NCI-H1436 treated with DMSO at 0.1 percent for 48 hours (cell line): ENCODE results near the gene ST3GAL4.

Source experiments
- DNase-seq: peaks from one replicate; lab custom pipeline; 2025; lab: John Stamatoyannopoulos, UW

The ST3GAL4 gene

DNA sequence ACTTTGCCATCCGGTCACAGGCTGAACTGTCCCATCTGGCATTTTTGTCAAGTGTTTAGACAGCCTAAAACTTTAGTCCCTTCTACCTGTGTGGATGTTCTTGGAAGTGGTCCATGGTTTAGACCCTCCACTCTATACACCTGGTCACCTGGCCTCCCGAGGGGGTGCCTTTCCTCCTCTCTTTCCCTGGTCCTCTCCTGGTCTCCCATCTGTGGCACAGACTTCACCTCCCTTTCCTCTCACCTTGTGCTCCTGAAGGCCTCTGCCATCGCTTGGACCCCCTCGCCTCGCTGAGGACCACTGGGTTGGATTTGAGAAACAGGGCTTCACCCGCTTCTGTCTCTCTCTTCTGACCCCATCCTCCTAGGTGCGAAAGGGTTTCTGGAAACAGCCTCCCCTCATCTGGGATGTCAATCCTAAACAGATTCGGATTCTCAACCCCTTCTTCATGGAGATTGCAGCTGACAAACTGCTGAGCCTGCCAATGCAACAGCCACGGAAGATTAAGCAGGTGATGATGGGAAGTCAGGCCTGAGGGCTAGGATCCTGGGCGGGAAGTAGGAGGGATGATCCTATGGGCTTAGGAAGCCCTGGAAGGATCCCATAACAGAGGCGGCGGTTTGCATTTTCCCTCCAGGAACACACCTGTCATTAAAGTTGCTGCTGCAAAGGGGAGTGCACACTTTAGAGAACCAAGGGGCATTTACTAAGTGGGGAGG is 53.6 kb downstream of the ST3GAL4 start:
- DNase-seq = no peak

DNA sequence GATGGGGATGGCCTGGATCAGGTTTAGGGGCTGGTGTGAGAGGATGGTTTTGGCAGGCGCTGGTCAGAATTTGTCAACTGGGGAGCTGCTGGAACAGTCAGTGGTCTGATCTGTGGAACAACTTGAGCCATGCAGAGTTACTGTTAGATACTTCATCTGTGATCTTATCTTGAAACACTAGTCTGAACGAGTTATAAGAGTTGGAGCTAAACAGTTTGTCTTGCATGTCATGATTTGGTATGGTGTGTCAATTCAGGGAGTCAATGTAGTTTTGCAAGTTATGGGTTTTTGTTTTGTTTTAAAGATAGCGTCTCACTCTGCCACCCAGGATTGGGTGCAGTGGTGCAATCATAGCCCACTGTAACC is 54.1 kb downstream of the ST3GAL4 start:
- DNase-seq = no peak

DNA sequence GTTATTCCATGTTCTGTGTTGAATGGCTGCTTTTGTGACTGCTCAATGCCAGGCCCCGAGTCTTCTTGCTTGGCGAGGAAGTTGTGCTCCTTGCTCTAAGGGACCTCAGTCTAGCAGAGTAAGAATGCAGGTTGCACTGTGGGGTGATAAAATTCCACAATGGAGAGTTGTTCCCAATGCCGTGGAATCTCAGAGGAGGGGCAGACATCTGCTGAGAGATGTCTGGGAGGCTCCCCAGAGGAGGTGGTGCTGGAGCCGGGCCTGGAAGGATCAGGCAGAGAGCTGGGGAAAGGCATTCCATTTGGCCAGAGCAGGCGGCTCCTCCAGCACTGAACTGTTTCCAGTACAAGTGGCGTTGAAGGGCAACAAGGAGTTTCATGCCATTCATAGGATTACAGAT is 55.2 kb downstream of the ST3GAL4 start:
- DNase-seq = no peak

DNA sequence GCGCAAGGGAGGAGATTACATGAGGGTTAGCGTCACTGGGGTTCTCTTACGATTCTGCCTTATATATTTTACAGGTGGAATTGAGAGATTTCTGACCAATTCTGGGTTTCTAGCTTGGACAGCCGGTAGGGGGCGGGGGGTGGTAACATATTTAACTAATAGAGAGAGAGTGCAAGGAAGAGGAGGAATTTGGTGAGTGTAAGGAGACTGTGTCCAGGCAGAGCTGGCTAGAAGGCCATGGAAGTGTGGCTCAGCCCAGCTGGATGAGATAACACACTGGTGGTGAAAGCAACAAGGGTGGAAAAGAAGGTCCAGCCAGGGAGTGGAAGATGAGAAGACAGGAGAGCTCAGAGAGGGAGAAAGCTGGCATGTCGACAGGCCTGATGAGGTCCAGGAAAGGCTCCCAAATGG is 56.5 kb downstream of the ST3GAL4 start:
- DNase-seq = no peak

DNA sequence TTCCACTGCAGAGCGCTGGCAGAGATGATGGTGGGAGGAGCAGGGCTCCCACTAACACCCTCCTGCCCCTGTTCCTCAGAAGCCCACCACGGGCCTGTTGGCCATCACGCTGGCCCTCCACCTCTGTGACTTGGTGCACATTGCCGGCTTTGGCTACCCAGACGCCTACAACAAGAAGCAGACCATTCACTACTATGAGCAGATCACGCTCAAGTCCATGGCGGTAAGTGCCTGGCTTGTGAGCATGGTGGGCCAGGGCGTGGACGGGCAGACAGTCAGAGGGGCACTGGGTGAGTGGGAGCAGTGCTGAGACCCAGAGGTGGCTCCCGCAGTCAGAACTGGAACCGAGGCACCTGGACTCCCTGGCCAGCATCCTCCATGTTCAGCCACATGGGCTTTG is 57.9 kb downstream of the ST3GAL4 start:
- DNase-seq = no peak

DNA sequence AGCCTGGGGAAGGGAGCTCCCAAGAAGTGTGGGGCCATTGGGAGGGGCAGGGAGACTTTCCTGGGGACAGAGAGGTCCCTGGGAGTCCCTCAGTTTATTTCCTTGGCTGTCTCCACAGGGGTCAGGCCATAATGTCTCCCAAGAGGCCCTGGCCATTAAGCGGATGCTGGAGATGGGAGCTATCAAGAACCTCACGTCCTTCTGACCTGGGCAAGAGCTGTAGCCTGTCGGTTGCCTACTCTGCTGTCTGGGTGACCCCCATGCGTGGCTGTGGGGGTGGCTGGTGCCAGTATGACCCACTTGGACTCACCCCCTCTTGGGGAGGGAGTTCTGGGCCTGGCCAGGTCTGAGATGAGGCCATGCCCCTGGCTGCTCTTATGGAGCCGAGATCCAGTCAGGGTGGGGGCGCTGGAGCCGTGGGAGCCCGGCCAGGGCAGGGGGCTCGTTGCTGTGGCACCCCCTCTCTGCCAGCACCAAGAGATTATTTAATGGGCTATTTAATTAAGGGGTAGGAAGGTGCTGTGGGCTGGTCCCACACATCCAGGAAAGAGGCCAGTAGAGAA is 58.4 kb downstream of the ST3GAL4 start:
- no peak for DNase-seq

DNA sequence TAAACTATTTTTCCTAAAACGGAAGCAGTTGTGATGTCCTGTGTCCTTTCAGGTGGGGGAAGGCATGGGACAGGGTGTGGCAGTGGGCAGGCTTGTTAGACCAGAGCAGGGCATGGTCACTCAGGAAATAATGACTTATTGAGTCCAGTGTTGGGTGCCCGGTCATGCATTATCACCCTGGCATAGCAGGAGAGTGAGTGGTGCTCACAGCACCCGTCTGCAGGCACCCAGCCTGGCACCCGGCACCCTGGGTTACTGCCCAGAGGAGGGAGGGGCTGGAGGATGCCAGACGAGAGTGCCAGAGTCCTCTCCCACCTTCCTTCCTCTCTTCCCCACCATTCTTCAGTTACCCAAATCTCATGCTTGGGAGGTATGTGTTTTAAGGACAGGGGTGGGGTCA is 59.1 kb downstream of the ST3GAL4 start:
- no peak for DNase-seq

DNA sequence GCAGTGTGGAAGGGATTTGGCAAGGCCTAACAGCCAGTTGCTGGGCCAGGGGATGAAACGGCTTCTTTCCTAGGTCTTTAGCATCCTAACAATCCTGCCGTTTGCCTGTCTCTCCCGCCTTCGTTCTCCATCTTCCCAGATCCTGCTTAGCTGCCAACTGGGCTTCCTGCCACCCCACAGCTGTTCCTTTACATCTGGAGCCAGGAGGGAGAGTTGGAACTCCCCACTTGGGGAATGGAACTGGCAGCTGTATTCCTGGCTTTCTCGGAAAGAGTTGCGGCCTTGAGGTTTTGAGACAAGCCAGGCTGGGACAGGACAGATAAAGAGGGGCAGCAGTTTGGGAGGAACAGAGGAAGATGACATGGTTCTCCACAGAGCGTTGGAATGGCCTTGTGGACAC is 59.6 kb downstream of the ST3GAL4 start:
- no peak for DNase-seq

DNA sequence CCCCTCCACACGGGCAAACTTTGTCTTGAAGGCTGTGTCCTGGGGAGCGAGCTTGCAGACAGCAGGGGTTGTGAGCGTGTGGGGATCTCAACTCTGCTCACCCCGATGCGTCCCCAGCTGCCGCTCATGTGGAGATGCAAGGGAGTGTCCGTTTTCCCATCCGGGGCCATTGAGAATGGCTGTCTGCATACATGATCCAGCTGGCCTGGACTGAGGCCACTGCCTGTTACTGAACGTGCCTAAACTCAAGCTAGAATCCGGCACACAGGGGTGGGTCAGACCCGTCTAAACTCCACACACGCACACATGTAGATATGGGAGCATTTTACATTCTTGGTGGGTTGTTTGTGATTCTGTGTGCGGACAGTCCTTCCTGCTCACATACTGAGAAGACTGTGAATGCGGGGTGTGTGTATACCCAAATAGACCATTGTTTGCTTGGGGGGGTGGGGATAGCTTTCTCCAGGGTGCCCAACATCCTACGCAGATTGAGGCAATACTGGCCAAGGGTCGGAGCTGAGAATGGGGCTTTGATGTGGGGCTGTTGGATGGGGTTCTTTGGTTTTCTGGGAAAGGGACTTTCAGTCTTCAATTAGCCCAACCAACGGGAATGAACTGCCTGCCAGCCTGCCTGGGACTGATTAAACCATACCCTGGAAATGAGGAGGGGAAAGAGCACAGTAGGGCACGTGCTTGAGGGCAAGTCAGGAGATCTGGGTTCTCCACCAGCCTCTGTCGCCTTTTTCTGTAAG is 60.4 kb downstream of the ST3GAL4 start:
- DNase-seq = no peak

DNA sequence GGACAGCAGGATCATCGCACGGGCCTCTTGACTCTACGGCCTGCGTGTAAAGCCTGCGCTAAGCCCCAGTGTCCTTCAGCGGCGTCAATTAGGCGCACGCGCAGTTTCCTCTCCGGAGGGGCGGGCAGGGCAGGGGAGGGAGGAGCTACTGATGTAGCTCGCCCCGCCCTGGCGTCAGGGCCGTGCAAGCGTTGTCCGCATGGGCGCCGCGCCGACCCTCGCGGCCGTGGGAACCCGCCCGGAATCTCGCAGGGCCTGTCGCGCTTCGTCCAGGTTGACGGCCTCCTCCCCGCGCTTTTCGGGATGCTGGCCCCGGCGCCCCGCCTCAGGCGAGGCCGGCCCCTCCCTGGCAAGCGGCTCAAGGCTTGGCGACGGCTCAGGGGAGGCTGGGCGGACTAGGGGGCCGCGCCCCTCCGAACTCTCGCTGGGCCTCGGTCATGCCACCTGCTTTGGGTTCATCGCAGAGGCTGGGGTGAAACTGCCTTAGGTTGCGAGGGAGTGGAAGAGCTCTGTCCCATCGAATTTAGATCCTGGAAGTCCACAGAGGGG is 61.1 kb downstream of the ST3GAL4 start:
- DNase-seq = peak; percentile 4

DNA sequence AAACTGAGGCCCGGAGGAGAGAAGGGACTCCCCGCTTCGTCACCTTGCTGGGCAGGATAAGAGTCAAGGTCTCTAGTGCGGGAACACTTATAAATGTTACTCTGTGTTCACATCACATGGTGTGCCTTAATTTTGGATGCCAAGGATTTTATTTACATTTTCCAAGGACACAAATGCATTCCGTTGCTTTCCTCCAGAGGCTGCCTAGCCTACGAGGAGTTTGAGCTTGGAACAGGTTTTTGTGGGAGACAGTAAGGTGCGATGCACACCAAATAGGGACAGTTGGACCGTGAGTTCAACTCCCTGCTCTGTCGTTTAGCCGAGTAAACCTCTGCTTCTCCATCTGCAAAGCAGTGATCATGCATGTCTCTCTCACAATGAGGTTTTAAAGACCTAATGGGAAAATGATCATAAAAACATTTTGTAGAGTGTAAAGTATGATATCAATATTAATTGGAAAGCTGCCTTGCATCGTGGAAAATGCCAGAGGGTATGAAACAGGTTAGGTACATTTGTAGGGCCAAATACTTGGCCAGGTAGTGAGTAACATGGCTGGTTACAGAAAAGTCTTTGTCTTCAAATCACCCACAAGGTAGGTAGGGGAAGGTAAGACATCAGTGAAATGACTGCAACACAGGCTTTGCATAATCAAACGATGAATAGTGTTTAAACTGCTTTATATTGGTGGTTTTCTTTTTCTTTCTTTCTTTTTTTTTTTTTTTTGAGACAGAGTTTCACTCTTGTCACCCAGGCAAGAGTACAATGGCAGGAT is 61.8 kb downstream of the ST3GAL4 start:
- DNase-seq = no peak

DNA sequence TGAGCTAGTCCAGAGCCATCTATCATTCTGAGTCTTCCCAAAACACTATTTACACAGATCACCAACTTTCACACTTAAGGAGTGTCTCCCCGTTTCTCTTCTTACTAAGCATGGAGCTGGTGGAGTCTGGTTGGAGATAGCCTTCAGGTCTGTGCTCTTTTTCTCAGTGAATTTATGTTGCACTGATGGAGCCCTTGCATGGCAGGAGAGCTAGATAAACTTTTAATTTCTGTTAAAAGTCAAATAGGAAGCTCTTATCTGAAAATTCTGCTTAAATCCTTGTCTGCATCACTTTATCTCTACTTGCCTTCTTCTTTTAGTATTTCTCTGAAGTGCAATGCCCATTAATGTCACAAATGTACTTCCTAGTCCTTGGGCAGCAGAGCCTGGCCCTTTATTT is 63.4 kb downstream of the ST3GAL4 start:
- DNase-seq = no peak

DNA sequence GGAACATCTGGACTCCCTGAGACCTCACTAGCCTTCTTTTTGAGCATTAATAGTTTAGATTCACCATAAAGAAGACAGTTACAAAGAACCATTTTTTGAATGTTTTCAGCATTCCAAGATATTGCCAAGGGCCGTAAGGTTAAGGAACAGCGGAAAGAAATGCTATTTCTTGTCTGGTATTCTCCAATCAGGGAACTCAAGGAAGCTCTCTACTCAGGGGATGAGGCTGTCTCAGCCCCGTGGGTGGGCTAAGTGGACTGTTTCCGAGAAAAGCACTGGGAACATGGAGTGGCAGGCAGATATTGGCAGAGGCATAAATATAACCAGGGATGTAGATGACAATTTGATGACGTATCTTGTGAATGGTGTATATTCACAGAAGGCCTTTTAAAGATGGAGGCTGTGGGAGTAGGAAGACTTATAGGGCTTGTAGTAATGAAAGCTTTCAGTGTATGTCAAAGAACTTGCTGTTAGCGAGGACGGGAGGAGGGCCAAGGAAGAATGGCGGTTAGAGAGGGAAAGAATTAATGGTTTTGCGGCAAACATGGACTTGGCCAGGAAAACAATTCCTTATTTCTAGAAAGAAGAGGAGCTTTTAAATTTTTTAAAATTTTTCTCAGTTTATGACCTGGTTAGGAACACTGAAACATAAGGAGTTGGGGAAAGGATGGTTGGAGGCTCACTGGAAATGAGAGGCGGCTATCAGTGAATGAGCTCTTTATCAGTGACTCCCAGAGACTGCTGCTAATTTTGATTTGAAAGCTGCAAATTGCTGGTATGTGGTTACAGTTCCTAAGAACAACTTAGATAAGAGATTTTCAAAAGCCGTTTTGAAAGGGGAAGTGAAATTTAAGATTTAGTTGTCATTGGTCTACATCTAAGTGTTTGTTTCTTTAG is 64.6 kb downstream of the ST3GAL4 start:
- no peak for DNase-seq

DNA sequence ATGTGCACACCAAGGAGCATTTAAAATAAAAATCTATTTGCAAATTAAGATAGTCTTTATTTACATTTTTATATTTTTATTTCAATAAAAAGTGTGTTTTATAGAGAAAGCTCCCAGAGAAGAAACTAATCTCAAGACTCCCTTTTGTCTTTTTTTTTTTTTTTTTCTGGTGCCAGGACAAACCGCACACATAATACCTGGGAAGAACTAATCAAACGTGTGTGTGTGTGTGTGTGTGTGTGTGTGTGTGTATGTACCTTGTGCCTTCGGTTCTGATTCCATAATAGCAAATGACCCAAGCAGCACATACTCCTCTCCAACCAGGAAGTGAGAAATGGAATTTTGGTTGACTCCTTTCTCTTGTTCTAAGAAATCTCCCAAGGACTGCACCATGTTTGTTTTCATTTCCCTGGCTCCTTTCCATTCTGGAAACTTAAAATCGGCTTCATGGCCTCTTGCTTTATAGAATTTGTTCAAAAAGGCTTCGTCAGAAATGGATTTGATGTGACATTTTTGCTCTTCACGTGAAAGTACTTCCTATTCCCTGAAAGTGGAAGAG is 65.3 kb downstream of the ST3GAL4 start:
- DNase-seq = no peak

DNA sequence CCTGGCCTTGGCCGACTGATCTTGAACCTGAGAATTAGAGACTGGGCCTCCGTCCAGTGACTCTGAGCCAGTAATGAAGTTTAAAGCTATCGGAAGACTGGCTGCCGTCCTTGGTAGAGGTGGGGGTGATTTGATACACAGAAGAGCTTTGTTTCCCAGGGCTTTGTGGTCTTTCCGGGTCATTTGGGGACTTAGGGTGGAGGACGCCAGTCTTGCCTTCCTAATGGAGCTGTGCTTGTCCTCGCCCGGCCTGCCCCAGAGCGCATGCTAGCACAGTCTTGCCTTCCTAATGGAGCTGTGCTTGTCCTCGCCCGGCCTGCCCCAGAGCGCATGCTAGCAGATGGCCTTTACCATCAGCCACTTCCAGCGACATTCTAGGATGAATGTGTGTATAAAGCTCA is 65.8 kb downstream of the ST3GAL4 start:
- no peak for DNase-seq

DNA sequence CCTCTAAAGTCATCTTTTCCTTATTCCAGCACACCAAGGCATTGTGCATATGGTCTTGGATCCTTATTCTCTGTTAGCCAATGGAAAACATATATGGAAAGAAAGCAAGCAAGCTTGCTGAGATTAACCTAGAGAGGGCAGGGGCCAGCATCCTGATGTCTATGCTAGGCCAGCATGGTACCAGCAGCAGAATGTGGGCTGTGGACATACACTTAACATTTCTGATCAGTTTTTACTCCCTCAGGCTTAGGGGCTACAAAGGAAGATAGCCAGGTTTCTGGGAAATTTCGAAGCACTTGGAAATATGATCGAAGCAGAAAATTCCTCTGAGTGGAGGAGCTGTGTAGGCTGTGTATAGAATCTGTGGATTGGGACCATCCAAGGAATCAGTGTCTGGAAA is 67.0 kb downstream of the ST3GAL4 start:
- DNase-seq = no peak

DNA sequence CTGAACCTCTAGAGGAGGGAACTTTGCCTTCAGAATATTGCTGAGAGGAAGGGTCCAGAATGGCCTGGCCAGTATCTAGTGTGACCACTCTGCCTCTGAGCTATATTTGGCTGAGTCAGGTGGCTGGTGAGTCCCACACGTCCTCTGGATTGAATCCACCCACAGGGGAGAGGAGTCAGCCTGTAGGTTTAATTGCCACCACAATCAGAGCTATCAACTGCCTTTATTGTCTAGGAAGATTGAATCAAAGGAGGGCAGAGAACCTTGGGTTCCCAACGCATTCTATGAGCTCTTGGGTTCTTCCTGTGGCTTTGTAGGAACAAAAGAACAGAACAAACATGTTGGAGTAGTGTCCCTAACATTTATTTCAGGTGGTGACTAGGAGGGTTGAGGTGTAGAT is 67.7 kb downstream of the ST3GAL4 start:
- DNase-seq = no peak

DNA sequence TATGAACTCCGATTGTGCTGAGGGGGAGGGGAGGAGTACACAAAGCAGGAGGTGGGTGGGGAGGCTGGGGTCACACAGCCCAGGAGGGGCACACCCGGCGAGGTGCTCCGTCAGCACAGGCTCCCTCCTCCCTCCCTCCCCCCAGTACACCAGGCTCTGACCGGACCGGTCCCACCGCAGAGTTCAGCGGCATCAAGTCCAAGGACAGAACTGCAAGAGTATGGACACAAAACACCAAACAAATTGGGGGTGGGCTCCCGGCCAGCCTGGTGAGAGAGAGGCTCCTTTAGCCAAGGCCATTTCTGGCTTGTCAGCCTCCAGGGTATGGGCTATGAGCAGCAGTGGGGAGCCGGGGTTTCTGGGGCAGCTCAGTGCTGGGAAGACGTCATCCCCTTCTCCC is 68.3 kb downstream of the ST3GAL4 start:
- DNase-seq = no peak

DNA sequence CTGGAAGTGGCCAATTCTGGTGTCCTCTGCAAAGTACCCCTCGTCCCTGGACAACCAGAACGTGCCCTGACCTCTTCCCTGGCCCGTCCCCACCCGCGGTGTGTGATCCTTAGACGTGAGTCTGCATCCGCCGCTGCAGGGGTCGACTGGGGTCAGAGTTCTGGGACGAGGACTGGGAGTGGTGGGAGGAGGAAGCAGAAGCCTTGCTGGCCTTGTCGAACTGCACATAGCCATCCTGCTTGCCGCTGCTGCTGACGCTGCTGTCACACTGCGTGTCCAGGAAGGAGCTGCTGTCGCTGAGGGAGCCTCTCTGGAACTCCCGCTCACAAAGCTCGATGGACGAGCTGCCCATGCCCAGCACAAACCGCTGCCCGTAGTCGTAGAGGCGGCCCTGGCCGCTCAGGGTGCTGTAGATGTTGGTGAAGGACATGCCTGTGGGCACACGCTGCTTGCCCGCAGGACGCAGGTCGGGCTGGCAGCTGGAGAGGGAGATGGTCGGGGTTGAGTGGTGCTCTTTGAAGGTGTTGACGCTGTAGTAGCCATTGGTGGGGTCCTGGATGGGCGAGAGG is 69.1 kb downstream of the ST3GAL4 start:
- DNase-seq = no peak

DNA sequence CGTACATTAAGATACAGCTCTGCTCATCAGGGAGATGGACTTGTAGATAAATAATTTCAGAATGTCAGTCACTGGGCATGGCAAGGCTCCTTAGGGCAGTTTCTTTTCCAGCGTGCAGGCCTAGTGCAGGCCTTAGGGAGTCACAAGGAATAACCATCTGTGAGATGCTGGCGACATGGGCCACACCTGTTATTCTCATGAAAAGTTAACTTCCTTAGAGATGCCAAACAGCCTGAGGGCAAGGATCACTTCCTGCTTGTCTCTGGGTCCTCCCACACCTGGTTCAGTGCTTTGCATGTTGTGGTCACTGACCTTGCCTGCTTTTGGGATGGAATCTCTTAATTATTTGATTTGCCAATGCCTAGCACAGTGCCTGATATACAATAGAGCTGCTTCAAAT is 70.6 kb downstream of the ST3GAL4 start:
- DNase-seq = no peak
